ENCODE measurements around the gene FSHR.

The FSHR gene, protein sequence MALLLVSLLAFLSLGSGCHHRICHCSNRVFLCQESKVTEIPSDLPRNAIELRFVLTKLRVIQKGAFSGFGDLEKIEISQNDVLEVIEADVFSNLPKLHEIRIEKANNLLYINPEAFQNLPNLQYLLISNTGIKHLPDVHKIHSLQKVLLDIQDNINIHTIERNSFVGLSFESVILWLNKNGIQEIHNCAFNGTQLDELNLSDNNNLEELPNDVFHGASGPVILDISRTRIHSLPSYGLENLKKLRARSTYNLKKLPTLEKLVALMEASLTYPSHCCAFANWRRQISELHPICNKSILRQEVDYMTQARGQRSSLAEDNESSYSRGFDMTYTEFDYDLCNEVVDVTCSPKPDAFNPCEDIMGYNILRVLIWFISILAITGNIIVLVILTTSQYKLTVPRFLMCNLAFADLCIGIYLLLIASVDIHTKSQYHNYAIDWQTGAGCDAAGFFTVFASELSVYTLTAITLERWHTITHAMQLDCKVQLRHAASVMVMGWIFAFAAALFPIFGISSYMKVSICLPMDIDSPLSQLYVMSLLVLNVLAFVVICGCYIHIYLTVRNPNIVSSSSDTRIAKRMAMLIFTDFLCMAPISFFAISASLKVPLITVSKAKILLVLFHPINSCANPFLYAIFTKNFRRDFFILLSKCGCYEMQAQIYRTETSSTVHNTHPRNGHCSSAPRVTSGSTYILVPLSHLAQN

DNA sequence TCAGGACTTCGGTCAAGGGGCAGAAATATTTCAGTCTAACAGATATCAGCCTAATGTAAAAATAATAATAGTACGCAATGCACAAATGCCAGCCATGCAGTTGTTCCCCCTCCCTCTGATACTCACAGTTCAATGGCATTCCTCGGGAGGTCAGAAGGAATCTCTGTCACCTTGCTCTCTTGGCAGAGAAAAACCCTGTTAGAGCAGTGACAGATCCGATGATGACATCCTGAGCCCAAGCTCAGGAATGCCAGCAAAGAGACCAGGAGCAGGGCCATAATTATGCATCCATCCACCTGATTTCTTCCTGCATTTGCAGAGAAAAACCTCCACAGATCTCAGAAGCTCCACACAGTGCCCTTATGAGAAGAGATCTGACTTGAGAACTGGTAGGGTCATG, at the start of gene FSHR:
Gene FSHR (minus strand): TSS at position 376 of the 400 bp plus-strand sequence. CDS start 98 bp downstream, at position 278.
- DNase-seq (ENCODE audit: low read depth, low spot score): no peak
- Histone ChIP-seq H3K9ac (ENCODE audit: insufficient read length) (no peak within 1 kb of the TSS), H3K4me3 (no peak within 1 kb of the TSS), H3K27ac (no peak within 1 kb of the TSS), H3K9me3 (ENCODE audit: low read depth, low read length) (no peaks in the 10 kb centered on the region), H3K36me3 (ENCODE audit: insufficient read depth, low read length) (no peaks in the 10 kb centered on the region)
- no peak for TF ChIP-seq EZH2 (IDR thresholded peaks at IDR 0.05)
- TF ChIP-seq POLR2AphosphoS5 (IDR thresholded peaks at IDR 0.05; ENCODE audit: borderline replicate concordance, low read depth, low read length): no peak
- TF ChIP-seq FOXP2 (optimal IDR thresholded peaks at IDR 0.05; ENCODE audit: control extremely low read depth, extremely low read length, insufficient read depth): no peak

DNA sequence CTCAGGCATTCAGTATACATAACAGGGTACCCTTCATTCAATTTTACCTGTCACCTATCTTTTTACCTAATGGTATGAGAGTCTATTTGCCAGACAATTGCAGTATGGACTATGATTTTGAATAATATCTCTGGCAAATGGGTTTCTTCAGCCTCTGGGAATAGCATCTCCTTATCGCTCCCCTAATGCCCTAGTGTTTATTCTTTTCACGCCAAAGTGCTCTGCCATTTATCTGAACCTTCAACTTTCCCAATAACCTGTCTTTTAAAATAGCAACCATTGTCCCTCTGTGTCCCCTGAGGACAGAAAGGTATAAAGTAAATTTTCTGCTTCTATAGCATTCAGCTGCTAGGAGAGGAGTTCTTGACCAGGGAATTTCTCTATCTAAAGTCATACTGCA, 45.0 kb upstream of the FSHR start:
- no peak overlapping the region for H3K9ac ChIP-seq (ENCODE audit: insufficient read length)
- no peaks in the 10 kb centered on the region for H3K9me3 ChIP-seq (ENCODE audit: low read depth, low read length)
- no peak for DNase-seq (ENCODE audit: low read depth, low spot score)
- no peak overlapping the region for H3K4me3 ChIP-seq
- H3K36me3 ChIP-seq (ENCODE audit: insufficient read depth, low read length): no peaks in the 10 kb centered on the region
- TF ChIP-seq POLR2AphosphoS5 (IDR thresholded peaks at IDR 0.05; ENCODE audit: borderline replicate concordance, low read depth, low read length): no peak
- no peak for TF ChIP-seq FOXP2 (optimal IDR thresholded peaks at IDR 0.05; ENCODE audit: control extremely low read depth, extremely low read length, insufficient read depth)
- no peak for TF ChIP-seq EZH2 (IDR thresholded peaks at IDR 0.05)
- H3K27ac ChIP-seq: no peak overlapping the region

DNA sequence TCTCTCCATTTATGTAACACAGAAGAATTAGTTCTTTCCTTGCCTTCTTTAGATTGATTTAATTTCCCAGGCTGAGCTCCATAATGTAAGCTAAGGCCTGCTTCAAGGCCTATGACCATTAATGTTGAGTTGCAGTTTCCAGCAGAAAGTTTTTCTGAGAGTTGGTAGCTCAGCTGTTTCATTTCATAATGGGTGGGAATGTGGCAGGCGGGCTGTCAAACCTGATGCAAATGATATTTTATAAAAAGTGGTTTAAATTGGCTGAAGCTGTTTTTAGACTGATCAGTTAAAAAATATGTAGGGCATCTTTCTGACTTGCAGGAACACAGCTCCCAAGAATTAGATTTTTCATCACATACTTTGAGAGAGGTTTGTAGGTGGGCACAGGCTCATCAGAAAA, 40.4 kb upstream of the FSHR start:
- no peak for DNase-seq (ENCODE audit: low read depth, low spot score)
- TF ChIP-seq FOXP2 (optimal IDR thresholded peaks at IDR 0.05; ENCODE audit: control extremely low read depth, extremely low read length, insufficient read depth) (no peak), EZH2 (IDR thresholded peaks at IDR 0.05) (no peak), POLR2AphosphoS5 (IDR thresholded peaks at IDR 0.05; ENCODE audit: borderline replicate concordance, low read depth, low read length) (no peak)
- no peaks in the 10 kb centered on the region for H3K9me3 ChIP-seq (ENCODE audit: low read depth, low read length)
- H3K27ac ChIP-seq: no peak overlapping the region
- no peak overlapping the region for H3K4me3 ChIP-seq
- H3K9ac ChIP-seq (ENCODE audit: insufficient read length): no peak overlapping the region
- H3K36me3 ChIP-seq (ENCODE audit: insufficient read depth, low read length): no peaks in the 10 kb centered on the region

DNA sequence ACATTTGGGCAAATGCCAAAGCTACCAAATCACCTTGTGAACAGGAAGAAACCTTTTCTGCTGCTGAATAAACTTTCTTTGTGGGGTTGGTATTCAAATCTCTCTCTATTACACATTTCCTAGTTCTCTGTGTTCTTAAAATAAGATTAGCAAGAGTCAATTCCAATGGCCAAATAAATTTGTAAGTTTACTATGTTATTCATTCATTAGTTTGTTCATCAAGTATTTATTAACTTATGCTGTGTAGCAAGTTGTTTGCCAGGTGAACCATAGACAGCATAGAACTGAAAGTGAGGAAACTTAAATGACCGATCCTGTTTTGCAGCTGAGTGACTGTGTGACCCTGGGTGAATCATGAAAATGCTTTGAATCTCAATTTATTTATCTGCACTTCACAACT, 37.7 kb upstream of the FSHR start:
- Histone ChIP-seq H3K36me3 (ENCODE audit: insufficient read depth, low read length) (no peaks in the 10 kb centered on the region), H3K27ac (no peak overlapping the region), H3K4me3 (no peak overlapping the region), H3K9me3 (ENCODE audit: low read depth, low read length) (no peaks in the 10 kb centered on the region), H3K9ac (ENCODE audit: insufficient read length) (no peak overlapping the region)
- no peak for TF ChIP-seq POLR2AphosphoS5 (IDR thresholded peaks at IDR 0.05; ENCODE audit: borderline replicate concordance, low read depth, low read length)
- TF ChIP-seq EZH2 (IDR thresholded peaks at IDR 0.05): no peak
- TF ChIP-seq FOXP2 (optimal IDR thresholded peaks at IDR 0.05; ENCODE audit: control extremely low read depth, extremely low read length, insufficient read depth): no peak
- DNase-seq (ENCODE audit: low read depth, low spot score): no peak

DNA sequence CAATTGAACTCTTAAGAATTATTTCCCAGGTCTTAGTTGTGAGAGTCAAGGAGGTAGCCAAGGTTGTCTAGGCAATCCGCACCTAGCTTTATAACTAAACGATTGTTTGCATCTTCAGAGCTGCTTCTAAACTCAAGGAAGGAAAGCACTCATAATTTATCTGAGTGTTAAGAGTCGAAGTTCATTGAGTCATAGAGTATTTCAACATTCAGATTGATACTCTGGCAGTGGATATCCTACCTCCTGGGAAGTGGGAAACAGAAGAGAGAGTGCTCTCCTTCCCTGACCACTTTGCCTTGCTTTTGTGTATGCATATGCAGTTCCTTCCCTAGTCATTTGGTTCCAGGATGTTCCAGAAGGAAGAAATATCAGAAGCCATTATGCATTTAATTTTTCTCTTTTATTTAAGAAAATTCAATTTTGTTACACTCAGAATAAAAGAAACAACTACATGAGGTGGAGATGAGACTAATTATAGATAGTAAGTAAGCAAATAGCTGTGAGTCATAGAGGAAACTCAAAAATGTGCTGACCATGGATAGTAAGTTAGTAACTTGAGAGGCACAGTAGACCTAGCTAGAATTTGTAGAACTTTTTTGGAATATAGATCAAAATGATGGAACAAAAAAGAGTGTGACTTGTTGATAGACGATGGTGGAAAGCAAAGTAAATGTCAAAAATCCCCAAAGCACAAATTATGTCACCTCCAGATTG, 35.4 kb upstream of the FSHR start:
- H3K27ac ChIP-seq: no peak overlapping the region
- H3K36me3 ChIP-seq (ENCODE audit: insufficient read depth, low read length): no peaks in the 10 kb centered on the region
- no peak overlapping the region for H3K9ac ChIP-seq (ENCODE audit: insufficient read length)
- DNase-seq (ENCODE audit: low read depth, low spot score): no peak
- H3K9me3 ChIP-seq (ENCODE audit: low read depth, low read length): no peaks in the 10 kb centered on the region
- no peak overlapping the region for H3K4me3 ChIP-seq
- TF ChIP-seq EZH2 (IDR thresholded peaks at IDR 0.05) (no peak), FOXP2 (optimal IDR thresholded peaks at IDR 0.05; ENCODE audit: control extremely low read depth, extremely low read length, insufficient read depth) (no peak), POLR2AphosphoS5 (IDR thresholded peaks at IDR 0.05; ENCODE audit: borderline replicate concordance, low read depth, low read length) (no peak)

DNA sequence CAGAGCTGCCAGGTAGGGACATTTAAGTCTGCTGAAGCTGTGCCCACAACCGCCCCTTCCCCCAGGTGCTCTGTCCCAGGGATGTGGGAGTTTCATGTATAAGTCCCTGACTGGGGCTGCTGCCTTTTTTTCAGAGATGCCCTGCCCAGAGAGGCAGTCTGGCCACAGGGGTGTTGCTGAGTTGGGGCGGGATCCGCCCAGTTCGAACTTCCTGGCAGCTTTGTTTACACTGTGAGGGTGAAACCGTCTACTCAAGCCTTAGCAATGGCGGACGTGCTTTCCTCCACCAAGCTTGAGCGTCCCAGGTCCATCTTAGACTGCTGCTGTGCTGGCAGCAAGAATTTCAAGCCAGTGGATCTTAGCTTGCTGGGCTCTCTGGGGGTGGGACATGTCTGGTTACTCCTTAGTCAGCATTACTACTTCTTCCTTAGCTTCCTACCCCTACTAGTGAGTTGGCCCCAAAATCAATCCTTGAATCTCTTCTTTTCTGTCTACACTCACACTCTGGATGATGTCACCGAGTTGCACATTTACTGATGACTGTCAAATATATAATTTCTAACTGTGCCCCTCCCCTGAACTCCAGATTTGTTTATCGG, 31.8 kb upstream of the FSHR start:
- Histone ChIP-seq H3K36me3 (ENCODE audit: insufficient read depth, low read length) (no peaks in the 10 kb centered on the region), H3K27ac (no peak overlapping the region), H3K9me3 (ENCODE audit: low read depth, low read length) (no peaks in the 10 kb centered on the region), H3K9ac (ENCODE audit: insufficient read length) (no peak overlapping the region), H3K4me3 (no peak overlapping the region)
- no peak for DNase-seq (ENCODE audit: low read depth, low spot score)
- no peak for TF ChIP-seq FOXP2 (optimal IDR thresholded peaks at IDR 0.05; ENCODE audit: control extremely low read depth, extremely low read length, insufficient read depth)
- no peak for TF ChIP-seq EZH2 (IDR thresholded peaks at IDR 0.05)
- TF ChIP-seq POLR2AphosphoS5 (IDR thresholded peaks at IDR 0.05; ENCODE audit: borderline replicate concordance, low read depth, low read length): no peak

DNA sequence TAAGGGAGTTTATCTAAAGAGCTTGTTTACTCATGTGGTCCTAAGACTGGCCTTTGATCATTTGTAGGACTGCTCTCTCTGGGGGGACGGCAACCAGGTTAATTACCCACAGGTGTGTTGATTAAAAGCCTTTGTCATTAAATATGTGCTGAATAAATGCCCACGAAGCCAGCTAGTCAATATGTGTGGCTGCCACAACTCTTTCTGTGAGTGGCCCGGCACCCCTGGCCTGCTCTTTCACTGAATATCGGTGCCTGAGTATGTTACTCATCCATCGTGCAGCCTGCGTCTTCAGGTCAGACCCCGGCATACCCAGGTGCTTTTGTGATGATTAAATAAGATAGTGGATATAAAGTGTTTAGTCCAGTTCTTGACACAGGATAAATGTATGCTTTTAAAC, 24.3 kb upstream of the FSHR start:
- Histone ChIP-seq H3K27ac (no peak overlapping the region), H3K4me3 (no peak overlapping the region), H3K9ac (ENCODE audit: insufficient read length) (no peak overlapping the region), H3K9me3 (ENCODE audit: low read depth, low read length) (no peaks in the 10 kb centered on the region), H3K36me3 (ENCODE audit: insufficient read depth, low read length) (no peaks in the 10 kb centered on the region)
- DNase-seq (ENCODE audit: low read depth, low spot score): no peak
- TF ChIP-seq POLR2AphosphoS5 (IDR thresholded peaks at IDR 0.05; ENCODE audit: borderline replicate concordance, low read depth, low read length) (no peak), EZH2 (IDR thresholded peaks at IDR 0.05) (no peak), FOXP2 (optimal IDR thresholded peaks at IDR 0.05; ENCODE audit: control extremely low read depth, extremely low read length, insufficient read depth) (no peak)

DNA sequence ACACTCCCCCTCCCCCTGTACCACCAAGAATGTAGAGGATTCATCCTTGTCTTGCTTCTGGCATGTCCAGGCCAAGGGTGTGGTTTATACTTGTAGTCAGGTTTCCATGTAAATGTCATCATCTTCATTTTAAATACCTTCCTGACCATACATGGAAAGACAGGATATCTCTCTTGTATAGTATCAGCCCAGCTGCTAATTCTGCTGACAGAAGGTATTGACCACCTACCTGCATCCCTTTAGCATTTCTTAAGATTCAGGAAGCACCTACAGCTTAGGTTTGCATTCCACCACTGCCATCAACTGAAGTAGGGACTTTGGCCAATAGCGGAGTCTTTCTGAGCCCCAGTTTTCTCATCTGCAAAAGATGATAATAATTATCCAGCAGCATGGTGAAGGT, 22.9 kb upstream of the FSHR start:
- Histone ChIP-seq H3K36me3 (ENCODE audit: insufficient read depth, low read length) (no peaks in the 10 kb centered on the region), H3K27ac (no peak overlapping the region), H3K4me3 (no peak overlapping the region), H3K9me3 (ENCODE audit: low read depth, low read length) (no peaks in the 10 kb centered on the region), H3K9ac (ENCODE audit: insufficient read length) (no peak overlapping the region)
- TF ChIP-seq FOXP2 (optimal IDR thresholded peaks at IDR 0.05; ENCODE audit: control extremely low read depth, extremely low read length, insufficient read depth) (no peak), EZH2 (IDR thresholded peaks at IDR 0.05) (no peak)
- DNase-seq (ENCODE audit: low read depth, low spot score): no peak

Data from SK-N-MC (cell line).